GM21717 (cell line): ENCODE measurements around the gene DCUN1D2.

ENCODE experiments used
- ATAC-seq: cut with Tn5 transposase; IDR thresholded peaks from one replicate; pipeline ENCODE4 v1.9.1; 2021; ENCODE audit warnings: mild to moderate bottlenecking, moderate library complexity; ENCODE audit not compliant: unreplicated experiment

DCUN1D2 gene

DNA sequence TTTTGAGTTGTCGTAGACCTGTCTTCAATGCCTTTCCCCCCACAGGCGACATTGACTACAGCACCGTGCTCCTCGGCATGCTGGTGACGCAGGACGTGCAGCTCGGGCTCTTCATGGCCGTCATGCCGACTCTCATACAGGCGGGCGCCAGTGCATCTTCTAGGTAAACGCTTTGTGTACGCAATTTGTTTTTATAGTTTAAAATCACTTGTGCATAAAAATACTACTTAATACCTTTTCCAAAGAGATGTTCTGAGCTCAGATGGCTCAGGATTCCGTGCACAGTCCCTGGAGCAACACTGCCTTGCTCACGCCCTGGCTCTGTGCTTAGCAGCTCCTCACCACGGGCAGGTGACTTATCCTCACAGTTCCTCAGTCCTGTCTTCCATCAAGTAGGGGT lies 30.1 kb upstream of the DCUN1D2 start:
- ATAC-seq = no peak

DNA sequence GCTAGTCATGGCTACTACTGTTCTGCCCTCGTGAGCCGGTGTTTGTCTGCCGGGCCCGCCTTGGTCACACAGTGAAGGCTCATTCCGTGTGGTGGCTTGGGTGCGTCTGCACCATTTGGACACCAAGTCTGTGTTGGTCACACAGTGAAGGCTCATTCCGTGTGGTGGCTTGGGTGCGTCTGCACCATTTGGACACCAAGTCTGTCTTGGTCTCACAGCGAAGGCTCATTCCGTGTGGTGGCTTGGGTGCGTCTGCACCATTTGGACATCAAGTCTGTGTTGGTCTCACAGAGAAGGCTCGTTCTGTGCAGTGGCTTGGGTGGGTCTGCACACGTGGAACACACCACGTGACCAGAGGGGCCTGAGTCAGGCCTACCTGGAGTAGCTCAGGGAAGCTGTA lies 29.0 kb upstream of the DCUN1D2 start:
- ATAC-seq = no peak

DNA sequence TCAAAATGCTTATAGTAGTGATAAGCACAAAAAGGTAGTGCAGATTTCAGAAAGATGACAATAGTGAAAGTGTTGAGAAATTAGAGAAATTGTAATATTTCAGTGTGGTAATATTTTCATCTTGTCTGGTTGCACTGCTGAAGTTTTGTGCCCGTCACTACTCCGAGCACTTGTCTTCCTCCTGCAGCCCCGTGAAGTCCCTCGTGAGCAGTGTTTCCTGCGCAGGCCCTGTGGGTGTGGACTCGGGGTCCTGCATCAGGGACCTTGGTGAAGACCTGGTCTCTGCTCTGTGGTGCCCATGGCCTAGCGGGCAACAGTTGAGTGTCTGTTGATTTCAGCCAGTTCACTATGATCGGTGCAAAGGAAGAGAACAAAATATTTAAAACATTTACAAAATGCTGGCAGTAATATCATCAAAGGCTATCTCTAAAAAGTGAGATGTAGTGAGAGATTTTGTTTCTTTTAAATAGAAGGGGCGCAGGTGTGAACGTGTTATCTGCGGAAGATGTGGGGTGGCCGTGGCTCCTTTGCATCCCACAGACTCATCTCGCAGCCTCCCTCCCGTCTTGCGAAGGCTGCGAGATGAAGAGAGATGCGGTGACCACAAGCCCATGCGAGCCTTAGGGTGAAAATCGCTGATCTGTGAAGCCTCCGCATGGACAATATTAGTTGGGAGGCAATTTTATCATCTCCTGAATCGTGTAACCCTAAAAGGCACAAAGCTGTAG lies 27.7 kb upstream of the DCUN1D2 start:
- ATAC-seq = no peak

DNA sequence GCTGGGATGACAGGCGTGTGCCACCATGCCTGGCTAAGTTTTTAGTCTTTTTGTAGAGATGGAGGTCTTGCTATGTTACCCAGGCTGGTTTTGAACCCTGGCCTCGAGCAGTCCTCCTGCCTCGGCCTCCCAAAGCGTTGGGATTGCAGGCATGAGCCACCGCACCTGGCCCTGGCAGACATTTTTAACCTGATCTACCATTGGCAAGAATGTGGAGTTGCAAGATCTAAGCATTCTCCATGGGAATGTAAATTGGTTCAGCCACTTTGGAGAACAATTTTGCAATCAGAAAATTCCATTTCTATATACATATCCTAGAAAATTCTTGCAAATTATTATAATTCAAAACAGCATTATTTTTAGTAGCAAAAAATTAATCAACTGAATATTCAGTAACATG lies 24.3 kb upstream of the DCUN1D2 start:
- ATAC-seq = no peak

DNA sequence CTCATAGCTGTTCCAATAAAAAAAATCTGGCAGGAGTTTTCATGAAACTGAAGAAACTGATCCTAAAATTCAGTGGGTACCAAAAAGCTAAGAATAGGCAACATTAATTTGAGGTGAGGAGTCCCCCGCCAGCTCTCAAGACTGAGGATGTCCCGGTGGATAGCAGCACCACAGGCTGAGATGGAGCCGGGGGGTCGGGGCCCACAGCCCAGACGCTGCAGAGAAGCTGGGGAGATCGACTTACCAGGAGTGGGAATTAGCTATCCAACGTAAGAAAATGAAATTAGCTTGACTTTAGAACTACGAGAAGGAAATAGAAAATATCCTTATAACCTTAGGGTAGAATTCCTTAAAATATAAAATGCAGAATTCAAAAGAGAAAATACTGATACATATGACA lies 23.2 kb upstream of the DCUN1D2 start:
- ATAC-seq = no peak

DNA sequence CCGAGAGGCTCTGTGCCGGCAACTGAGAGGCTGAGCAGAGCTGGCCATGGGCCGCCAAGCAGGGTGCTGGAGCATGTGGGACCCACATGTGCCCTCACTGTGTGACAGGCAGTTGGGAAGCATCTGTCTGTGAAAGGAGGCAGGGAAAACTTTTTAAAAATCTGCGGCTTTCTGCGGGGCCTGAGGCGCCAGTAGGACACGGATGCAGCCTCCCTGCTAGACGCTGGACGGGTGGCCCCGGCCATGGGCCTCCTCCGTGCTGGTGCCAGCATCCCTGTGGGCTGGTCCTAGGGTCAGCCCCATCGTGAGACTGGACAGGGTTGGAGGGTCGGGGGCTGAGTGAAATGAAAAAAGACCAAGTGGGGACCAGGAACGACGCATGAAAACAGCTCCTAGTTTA lies 20.9 kb upstream of the DCUN1D2 start:
- no peak for ATAC-seq

DNA sequence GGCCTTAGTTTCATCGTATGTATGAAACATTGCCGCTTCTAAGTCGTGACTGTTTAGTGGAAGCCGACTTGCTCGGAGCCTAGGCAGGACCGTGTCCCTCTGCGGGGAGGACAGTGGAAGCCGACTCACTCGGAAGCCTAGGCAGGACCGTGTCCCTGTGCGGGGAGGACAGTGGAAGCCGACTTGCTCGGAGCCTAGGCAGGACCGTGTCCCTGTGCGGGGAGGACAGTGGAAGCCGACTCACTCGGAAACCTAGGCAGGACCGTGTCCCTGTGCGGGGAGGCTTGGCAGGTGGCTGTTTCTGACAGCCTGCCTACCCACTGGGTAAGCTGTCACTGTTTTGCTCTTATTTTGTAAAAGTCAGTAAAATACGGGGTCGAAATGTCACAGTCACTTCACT lies 20.4 kb upstream of the DCUN1D2 start:
- no peak for ATAC-seq

DNA sequence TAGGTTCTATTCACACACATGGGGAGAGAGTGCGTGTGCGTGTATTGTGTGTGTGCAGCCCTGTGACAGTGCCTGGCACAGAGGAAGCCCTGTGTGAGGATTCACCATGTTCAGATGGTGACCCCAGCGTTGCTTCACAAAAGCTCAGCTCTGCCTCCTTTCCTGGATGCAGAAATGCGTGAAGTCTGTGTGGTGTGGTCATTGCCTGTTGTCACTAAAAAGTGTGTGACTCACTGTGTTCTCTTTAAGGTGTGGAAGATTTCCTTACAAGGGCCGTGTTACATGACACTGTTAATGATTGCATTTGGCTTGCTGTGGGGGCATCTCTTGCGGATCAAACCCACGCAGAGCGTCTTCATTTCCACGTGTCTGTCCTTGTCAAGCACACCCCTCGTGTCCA lies 19.5 kb upstream of the DCUN1D2 start:
- no peak for ATAC-seq

DNA sequence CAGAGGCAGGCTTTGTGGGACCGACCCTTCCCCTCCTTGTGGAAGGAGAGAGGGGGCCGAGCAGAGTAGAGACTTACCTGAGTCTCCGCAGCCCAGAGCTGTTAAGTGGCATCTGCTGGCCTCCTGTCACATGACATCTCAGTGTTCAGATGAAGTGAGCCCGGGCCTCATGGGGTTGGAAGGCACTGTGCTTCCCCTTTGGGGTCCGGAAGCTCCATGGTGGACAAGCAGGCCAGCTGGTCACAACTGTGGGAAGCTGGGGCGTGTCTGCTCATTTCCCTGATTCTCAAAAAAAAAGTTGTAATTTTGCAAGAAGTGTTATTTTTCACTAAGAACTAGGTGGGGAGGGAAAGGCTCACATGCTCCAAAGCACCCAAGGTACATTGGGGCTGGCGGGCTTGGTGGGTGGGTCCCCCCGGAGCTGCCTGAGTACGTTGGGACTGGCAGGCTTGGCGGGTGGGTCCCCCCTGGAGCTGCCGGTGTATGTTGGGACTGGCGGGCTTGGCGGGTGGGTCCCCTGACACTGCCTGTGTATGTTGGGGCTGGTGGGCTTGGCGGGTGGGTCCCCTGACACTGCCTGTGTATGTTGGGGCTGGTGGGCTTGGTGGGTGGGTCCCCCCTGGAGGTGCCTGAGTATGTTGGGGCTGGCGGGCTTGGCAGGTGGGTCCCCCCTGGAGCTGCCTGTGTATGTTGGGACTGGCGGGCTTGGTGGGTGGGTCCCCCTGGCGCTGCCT lies 18.2 kb upstream of the DCUN1D2 start:
- no peak for ATAC-seq

DNA sequence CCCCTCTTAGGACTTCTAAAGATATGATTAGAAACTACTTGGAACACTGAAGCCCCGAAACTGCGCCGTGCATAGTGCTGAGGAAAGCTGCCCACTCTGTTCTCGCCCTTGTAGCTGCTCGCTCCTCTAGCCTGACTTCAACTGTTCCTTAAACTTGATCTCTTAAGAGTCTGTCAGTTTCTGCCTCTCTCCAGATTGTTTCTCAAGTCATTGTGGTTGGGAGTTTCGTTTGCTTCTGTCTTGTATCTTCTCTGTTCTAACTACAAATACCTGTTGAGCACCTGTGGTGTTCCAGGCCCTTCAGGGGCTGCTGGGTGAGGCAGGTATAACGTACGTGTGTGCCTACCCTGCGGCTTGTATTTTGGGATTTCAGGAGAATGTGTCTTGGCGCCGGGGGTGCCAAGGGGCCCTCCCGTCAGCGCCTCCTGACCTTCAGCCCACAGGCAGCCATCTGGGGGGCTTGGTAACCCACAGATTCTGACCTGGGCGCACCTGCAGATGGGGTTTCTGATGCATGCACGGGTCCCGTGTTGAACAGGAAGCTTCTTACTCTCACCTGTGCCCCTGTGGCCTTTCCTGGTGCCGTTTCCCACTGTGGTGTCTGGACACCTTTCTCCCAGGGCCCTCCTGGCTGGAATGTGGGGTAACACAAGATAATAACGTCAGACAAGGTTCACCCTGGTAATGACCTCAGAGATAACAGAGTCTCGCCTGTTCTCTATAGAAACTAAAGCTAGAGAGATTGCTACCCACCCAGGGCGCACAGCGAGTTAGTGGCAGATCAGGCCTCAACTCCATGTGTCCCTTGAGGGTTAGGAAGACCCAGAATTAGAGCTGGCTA lies 17.2 kb upstream of the DCUN1D2 start:
- no peak for ATAC-seq

DNA sequence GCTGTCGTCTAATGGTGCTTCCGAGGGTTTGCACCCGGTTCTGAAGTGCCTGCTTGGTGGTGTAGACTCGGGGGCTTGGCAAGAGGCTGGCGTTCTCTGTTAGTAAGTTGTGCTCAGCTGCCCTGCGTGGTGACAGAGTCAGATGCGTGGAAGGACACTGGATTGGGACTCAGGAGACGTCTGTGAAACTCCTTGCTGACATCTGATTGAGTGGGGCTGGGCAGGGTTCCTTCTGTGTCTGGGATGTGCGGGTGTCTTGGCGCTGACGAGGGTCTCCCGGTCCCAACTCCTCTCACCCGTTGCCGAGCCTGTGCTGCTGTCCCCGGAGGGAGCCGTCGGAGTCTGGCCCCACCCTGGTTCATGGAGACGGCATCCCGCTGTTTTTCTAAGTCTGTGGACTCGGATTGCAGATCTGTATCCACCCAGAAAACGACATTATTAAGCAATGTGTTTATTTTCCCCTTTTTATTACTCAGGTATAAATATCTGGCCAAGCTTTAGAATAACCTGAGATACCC lies 16.4 kb upstream of the DCUN1D2 start:
- no peak for ATAC-seq

DNA sequence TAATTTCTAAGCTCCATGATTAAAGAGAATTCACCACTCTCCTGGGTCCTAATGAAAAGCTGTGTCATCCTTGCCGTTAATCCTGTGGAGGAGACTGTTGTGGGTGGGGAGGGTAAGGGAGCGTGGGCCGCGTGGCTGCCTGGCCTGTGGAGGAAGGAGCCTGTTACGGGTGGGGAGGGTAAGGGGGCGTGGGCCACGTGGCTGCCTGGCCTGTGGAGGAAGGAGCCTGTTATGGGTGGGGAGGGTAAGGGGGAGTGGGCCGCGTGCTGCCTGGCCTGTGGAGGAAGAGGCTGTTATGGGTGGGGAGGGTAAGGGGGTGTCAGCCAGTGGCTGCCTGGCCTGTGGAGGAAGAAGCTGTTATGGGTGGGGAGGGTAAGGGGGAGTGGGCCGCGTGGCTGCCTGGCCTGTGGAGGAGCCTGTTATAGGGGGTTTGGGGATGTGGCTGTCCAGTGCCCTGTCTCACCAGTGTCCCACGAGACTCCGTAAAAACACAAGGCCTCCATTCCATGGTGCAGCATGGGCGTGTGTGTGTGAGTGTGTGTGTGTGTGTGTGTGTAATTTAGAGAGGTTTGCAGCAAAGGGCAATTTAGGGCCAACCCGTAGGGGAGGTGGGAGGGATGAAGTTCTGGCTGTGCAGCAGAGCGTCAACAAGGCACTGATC lies 15.6 kb upstream of the DCUN1D2 start:
- ATAC-seq = no peak

DNA sequence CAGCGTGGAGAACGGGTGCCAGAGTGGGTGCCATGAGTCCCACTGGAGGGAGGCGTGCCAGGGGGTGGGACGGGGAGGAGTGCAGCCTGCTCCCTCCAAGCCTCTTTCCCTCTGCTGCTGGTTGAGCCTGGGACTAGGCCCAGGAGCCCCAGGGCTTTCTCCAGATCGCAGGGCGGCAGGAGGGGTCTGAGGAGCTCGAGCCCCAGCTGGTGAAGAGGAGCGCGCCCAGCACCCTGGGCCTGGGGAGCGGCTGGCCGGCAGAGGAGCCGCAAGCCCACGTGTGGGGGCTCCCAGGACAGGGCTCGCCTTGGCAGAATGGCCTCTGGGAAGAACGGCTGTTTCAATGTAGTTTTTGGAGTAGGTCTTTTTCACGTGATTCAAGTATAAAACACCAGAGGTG lies 12.2 kb upstream of the DCUN1D2 start:
- ATAC-seq = no peak

DNA sequence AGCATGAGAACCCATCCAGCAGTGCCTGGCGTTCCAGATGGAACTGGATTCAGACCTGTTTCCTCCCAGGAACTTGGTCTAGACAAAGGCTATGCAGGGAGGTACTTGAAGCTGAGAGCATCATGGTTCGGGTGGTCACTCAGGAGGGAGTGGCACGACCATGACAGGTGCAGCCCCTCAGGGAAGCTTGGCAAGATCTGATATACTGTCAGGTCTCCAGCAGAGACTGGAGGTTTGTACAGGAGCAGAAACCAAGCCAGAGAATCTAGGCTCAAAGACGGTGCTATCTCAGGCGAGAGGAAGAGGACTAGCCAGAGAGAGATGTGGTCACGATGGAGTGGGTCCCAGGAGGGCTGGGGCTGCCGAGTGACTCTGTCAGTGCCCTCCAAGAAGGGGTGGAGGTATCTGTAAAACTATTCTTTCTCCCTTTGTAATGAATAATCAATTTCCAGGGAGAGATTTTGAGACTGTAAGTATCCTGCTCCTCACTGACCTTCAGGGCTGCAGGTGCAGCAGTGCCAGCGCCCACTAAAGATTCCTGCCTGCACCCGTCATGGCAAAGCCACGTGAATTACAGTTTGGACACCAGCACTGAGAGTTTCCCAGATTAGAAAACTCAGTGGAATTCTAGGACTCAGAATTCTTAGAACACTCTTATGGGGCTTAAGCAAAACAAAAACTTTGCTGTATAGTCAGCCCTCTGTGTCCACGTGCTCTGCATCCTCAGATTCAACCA lies 10.2 kb upstream of the DCUN1D2 start:
- ATAC-seq = no peak

DNA sequence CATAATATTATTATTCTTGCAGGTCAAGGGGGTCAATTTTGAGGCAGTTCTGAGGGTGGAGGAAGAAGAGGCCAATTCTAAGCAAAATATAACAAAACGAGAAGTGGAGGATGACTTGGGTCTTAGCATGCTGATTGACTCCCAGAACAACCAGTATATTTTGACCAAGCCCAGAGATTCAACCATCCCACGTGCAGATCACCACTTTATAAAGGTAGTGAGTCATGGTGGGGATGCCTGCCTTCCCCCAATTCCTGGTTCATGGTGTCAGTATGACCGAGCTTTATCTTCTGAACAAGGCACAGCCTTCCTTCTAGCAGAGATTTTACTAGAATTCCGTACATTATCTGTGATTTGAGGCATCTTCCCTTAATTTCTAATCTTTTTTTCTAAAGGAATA lies 9.4 kb upstream of the DCUN1D2 start:
- no peak for ATAC-seq

DNA sequence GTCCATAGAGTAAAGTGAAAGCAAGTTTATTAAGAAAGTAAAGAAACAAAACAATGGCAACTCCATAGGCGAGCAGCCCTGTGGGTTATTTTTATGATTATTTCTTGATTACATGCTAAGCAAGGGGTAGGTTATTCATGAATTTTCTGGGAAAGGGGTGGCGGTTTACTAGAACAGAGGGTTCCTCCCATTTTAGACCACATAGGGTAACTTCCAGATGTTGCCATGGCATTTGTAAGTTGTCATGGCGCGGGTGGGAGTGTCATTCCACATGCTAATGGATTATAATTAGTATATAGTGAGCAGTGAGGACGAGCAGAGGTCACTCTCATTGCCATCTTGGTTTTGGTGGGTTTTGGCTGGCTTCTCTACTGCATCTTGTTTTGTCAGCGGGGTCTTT lies 8.4 kb upstream of the DCUN1D2 start:
- ATAC-seq = no peak

DNA sequence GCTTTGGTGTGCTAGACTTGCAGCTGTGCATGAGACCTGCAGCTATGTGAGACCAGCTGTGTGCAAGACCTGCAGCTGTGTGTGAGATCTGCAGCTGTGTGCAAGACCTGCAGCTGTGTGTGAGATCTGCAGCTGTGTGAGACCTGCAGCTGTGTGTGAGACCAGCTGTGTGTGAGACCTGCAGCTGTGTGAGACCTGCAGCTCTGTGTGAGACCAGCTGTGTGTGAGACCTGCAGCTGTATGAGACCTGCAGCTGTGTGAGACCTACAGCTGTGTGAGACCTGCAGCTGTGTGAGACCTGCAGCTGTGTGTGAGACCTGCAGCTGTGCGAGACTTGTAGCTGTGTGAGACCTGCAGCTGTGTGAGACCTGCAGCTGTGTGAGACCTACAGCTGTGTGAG lies 6.7 kb upstream of the DCUN1D2 start:
- ATAC-seq = no peak

DNA sequence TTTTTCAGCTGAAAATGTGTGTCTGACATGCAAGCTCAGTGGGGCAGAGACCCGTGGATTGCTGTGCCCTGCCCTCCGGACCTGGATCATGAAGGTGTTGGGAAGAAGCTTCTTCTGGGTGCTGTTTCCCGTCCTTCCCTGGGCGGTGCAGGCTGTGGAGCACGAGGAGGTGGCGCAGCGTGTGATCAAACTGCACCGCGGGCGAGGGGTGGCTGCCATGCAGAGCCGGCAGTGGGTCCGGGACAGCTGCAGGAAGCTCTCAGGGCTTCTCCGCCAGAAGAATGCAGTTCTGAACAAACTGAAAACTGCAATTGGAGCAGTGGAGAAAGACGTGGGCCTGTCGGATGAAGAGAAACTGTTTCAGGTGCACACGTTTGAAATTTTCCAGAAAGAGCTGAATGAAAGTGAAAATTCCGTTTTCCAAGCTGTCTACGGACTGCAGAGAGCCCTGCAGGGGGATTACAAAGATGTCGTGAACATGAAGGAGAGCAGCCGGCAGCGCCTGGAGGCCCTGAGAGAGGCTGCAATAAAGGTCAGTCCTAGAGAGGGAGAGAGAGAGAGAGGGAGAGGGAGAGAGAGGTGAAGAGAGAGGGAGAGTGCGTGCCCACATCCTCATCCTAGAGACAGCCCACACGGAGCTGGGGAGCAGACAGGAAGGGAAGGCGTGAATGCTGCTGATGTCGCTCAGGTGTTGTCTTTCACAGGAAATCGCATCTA lies 5.1 kb upstream of the DCUN1D2 start:
- no peak for ATAC-seq

DNA sequence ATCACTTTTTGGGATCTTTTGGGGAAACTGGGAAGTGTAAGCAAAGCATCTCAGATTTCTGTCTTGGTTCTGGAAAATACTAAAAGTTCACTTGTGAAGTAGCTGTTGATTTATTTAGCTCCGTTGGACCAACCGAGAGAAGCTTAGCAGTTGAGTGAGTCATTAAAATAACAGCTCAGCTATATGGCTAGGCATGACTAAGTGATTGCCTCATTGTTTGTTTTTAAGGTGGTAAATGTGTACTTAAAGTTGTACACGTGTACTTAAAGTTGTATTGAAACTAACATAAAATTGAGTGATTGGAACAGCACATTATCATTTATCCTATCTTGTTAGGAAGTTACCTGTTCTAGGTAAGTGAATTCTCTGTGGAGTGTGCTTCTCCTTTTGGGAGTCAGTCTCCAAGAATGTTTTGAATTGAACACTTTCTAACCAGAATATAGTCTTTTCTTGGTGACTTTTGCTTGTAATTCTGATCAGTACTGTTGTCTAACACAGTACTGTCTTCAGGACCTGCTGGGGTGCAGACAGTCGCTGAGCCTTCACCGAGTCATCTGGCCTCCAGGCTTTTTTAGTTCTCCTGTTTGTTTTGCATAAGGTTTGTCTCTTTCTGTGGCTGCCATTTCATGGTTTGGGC lies 2.9 kb upstream of the DCUN1D2 start:
- no peak for ATAC-seq
